ENCODE data around the gene COL19A1. TPM values are rescaled to one million over a fixed set of nuclear protein-coding genes. Genes with fewer than 3 reads are reported as not detected.

Gene COL19A1
- total RNA-seq, 2 experiments from 2014 or later = not detected

DNA sequence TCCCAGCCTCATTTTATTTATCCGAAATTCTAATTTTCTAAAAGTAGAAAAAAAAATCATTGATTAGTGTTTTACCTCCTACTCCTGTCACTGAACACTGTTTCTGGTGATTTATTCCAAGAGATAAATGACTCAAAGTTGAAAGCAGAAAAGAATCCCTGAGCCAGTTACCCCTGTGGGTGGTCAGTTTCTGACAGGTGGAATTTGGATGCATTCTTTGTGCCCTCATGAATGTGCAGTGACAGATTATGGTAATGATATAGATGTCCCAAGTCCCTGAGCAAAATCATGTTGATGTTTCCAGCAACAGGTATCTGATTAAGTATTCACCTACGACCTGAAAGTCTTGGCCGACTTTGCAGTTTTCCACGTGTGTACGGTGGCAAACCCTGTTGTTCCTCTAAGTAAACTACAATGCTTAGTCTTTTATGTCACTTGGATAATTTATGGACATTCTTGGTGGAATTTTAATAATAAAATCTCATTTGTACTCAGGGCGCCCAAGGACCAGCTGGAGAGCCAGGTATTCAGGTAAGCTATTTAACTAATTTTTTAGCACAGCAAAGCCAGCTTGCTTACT is 282.9 kb downstream of the COL19A1 start:
- H3K4me1 Mint-ChIP-seq (ENCODE audit: low read depth) = no peaks in the 10 kb centered on the region
- no peak for ATAC-seq
- no peaks in the 10 kb centered on the region for H3K9me3 Mint-ChIP-seq (ENCODE audit: insufficient read depth)
- no peak overlapping the region for H3K27ac Mint-ChIP-seq
- no peaks in the 10 kb centered on the region for H3K27me3 Mint-ChIP-seq (ENCODE audit: low read depth)
- no peak overlapping the region for H3K4me3 Mint-ChIP-seq
- H3K36me3 Mint-ChIP-seq (ENCODE audit: low read depth) = no peaks in the 10 kb centered on the region
- ChIA-PET CTCF (no interaction called here), POLR2A (interaction anchor here (0.6 kb wide), 1 partner anchor 1370 kb away, joined by 3 read pairs; no protein-coding TSS in a partner anchor)
- DNase-seq = no peak

DNA sequence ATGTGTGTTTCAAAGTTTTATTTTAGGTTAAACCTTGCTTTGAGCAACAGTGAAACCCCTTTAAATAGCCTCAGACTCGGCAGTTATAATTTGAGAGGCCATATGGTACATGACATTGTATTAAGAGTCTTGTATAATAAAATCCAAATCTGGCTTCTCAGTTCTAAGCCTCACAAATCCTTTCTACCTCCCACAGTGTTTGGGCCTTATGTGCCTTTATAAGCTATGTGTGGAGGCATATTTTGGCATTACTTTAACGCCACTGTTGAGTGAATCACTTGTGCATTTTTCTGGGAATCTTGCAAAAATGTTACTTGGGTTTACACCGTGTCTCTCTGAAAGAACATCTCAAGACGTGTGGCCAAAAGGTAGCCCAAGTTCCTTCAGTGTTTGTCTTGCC is 284.2 kb downstream of the COL19A1 start:
- Mint-ChIP-seq H3K4me1 (ENCODE audit: low read depth) (no peaks in the 10 kb centered on the region), H3K27me3 (ENCODE audit: low read depth) (no peaks in the 10 kb centered on the region), H3K27ac (no peak overlapping the region), H3K4me3 (no peak overlapping the region), H3K9me3 (ENCODE audit: insufficient read depth) (no peaks in the 10 kb centered on the region), H3K36me3 (ENCODE audit: low read depth) (no peaks in the 10 kb centered on the region)
- ATAC-seq (no peak), DNase-seq (no peak)
- CTCF ChIA-PET = no interaction called here
- POLR2A ChIA-PET = no interaction called here

DNA sequence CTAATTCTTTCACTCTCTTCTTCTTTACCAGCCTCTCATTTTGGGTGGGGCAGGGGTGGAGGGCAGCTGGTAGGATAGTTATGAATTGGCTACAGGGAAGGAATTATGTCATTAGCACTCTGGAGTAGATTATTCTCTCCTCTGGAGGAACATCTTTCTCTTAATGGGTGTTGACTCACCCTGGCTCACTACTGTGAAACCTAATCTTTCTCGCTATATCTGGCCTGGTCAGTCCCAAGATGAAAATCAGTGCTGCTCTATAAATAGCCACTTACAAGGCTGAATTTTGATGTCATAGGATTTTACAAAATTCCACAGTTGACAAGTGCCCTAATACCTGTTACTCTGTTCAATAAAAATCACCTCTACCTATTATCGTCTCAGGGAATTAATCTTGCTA is 285.3 kb downstream of the COL19A1 start:
- CTCF ChIA-PET = no interaction called here
- H3K36me3 Mint-ChIP-seq (ENCODE audit: low read depth) = no peaks in the 10 kb centered on the region
- no peaks in the 10 kb centered on the region for H3K9me3 Mint-ChIP-seq (ENCODE audit: insufficient read depth)
- no peaks in the 10 kb centered on the region for H3K4me1 Mint-ChIP-seq (ENCODE audit: low read depth)
- ATAC-seq = no peak
- no peaks in the 10 kb centered on the region for H3K27me3 Mint-ChIP-seq (ENCODE audit: low read depth)
- H3K27ac Mint-ChIP-seq = no peak overlapping the region
- POLR2A ChIA-PET = no interaction called here
- H3K4me3 Mint-ChIP-seq = no peak overlapping the region
- DNase-seq = no peak

DNA sequence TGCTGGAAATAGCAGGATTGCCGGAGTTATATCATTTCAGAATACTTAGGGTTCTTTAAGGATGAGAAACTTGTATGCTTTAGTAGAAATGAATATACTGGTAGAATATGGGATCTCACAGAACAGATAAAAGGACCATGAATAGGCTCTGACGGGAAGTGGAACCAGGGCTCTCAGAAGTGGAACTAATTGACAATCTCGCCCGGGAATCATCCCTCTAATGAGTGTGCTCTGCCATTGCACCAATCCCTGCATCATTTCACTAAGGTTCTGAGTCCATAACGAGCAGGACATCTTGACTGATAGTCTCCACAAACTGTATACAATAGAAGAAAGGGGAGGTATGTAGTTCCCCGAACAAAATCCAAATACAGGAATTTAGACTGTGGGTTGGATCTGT is 286.4 kb downstream of the COL19A1 start:
- no peak for ATAC-seq
- H3K4me1 Mint-ChIP-seq (ENCODE audit: low read depth) = no peaks in the 10 kb centered on the region
- no peak overlapping the region for H3K27ac Mint-ChIP-seq
- DNase-seq = no peak
- ChIA-PET CTCF (no interaction called here), POLR2A (no interaction called here)
- H3K9me3 Mint-ChIP-seq (ENCODE audit: insufficient read depth) = no peaks in the 10 kb centered on the region
- no peak overlapping the region for H3K4me3 Mint-ChIP-seq
- no peaks in the 10 kb centered on the region for H3K27me3 Mint-ChIP-seq (ENCODE audit: low read depth)
- no peaks in the 10 kb centered on the region for H3K36me3 Mint-ChIP-seq (ENCODE audit: low read depth)

DNA sequence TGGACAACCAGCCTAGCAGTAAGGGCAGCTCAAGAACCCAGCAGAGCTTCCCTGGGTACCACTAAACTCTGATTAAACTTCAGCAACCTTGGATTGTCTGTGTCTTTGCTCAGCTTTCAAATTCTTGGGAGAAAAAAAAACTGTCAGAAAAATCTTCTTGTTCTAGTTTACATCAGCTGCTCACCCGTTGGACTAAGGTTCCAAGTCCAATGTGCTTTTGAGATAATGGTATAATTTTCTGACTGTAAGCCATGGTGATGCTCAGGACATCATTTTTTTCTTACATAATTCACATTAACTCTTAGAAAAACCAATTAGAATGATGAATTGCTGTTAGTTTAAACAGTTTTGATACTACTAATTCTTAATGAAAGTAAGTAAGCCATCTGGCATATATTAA is 290.7 kb downstream of the COL19A1 start:
- no peak overlapping the region for H3K27ac Mint-ChIP-seq
- H3K4me1 Mint-ChIP-seq (ENCODE audit: low read depth) = no peaks in the 10 kb centered on the region

DNA sequence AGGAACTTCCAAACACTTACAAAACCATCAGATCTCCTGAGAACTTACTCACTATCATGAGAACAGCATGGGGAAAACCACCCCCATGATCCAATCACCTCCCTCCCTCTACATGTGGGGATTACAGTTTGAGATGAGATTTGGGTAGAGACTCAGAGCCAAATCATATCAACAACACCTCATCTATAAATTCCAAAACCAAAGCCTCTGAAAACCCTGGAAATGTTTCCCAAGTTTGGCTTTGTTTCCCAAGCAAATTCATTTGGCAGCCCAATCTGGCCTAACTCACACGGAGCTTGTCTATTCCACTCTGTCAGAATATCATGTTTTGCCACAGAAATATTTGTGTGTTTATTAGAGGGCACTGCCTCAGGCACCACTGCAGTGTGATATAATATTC is 293.9 kb downstream of the COL19A1 start:
- no peak for ATAC-seq
- H3K27me3 Mint-ChIP-seq (ENCODE audit: low read depth) = peaks cover 4% of the 10 kb centered on the region

More for the DNA sequence above, 290.7 kb downstream of the COL19A1 start:
- no peak for ATAC-seq
- H3K36me3 Mint-ChIP-seq (ENCODE audit: low read depth) = no peaks in the 10 kb centered on the region
- H3K9me3 Mint-ChIP-seq (ENCODE audit: insufficient read depth) = no peaks in the 10 kb centered on the region
- no peak overlapping the region for H3K4me3 Mint-ChIP-seq
- no peak for DNase-seq
- H3K27me3 Mint-ChIP-seq (ENCODE audit: low read depth) = no peaks in the 10 kb centered on the region
- POLR2A ChIA-PET = no interaction called here
- CTCF ChIA-PET = no interaction called here

DNA sequence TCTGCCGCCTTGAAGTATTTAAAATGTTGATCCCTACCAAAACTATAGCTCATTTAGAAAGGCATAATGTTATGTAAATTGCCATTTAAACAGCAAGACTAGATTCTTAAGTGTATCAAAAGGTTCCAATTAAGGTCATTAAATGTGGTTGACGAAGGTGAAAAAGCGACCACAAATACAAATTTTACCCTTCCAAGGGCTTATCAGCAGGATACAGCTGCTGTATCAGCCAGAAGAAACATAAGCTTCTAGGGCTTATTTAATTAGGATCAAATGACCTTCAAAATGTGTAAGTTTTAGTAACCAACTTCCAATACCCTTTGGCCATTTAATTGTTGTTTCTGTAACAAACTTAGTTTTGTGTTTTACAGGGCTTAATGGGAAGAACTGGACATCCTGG is 296.6 kb downstream of the COL19A1 start:
- peaks cover 16% of the 10 kb centered on the region for H3K27me3 Mint-ChIP-seq (ENCODE audit: low read depth)
- DNase-seq = no peak
- H3K36me3 Mint-ChIP-seq (ENCODE audit: low read depth) = no peaks in the 10 kb centered on the region
- ChIA-PET POLR2A (no interaction called here), CTCF (no interaction called here)
- no peaks in the 10 kb centered on the region for H3K4me1 Mint-ChIP-seq (ENCODE audit: low read depth)
- no peak for ATAC-seq
- H3K4me3 Mint-ChIP-seq = no peak overlapping the region
- H3K9me3 Mint-ChIP-seq (ENCODE audit: insufficient read depth) = no peaks in the 10 kb centered on the region
- H3K27ac Mint-ChIP-seq = no peak overlapping the region

More for the DNA sequence above, 293.9 kb downstream of the COL19A1 start:
- no peaks in the 10 kb centered on the region for H3K9me3 Mint-ChIP-seq (ENCODE audit: insufficient read depth)
- no peaks in the 10 kb centered on the region for H3K36me3 Mint-ChIP-seq (ENCODE audit: low read depth)
- H3K27ac Mint-ChIP-seq = no peak overlapping the region
- no peak for DNase-seq
- H3K4me1 Mint-ChIP-seq (ENCODE audit: low read depth) = no peaks in the 10 kb centered on the region
- H3K4me3 Mint-ChIP-seq = no peak overlapping the region
- POLR2A ChIA-PET = no interaction called here
- CTCF ChIA-PET = no interaction called here

DNA sequence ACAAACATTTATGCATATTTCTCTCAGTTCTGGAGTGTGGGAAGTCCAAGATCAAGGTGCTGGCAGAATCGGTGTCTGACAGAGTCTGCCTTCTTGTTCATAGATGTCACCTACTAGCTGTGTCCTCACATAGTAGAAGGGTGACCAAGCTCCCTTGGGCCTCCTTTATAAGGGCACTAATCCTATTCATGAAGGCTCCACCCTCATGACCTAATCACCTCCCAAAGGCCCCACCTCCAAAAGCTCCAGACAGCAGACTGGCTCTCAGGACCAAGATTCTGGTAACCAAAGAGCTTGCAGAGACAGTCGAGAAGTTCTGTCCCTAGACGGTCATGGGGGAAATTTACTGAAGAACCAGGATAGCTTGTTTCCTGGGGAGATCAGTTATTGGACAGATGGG is 297.4 kb downstream of the COL19A1 start:
- Mint-ChIP-seq H3K36me3 (ENCODE audit: low read depth) (no peaks in the 10 kb centered on the region), H3K27me3 (ENCODE audit: low read depth) (peaks cover 16% of the 10 kb centered on the region), H3K9me3 (ENCODE audit: insufficient read depth) (no peaks in the 10 kb centered on the region), H3K4me1 (ENCODE audit: low read depth) (no peaks in the 10 kb centered on the region), H3K27ac (no peak overlapping the region), H3K4me3 (no peak overlapping the region)
- ATAC-seq = no peak
- ChIA-PET CTCF (no interaction called here), POLR2A (no interaction called here)
- no peak for DNase-seq

DNA sequence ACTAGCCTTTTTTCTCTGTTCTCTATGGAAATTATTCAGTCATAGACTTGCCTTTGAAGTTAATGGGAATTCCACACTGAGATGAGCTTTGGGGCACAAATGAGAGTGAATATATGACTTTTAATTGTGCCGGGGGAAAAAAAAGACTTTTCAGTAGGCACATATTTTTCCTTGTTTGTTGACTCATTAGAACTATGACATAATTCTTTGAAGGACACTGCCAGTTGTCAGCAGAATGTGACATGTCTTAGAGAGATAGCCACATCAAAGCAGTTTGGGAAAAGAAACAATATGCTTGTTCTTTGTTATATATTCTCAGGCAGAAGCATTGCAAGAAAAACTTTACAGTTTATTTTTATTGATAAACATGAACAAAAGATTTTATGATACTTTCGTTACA is 298.2 kb downstream of the COL19A1 start:
- Mint-ChIP-seq H3K4me3 (no peak overlapping the region), H3K9me3 (ENCODE audit: insufficient read depth) (no peaks in the 10 kb centered on the region), H3K27ac (no peak overlapping the region), H3K4me1 (ENCODE audit: low read depth) (no peaks in the 10 kb centered on the region), H3K36me3 (ENCODE audit: low read depth) (no peaks in the 10 kb centered on the region), H3K27me3 (ENCODE audit: low read depth) (peaks cover 16% of the 10 kb centered on the region)
- ATAC-seq (no peak), DNase-seq (no peak)
- POLR2A ChIA-PET = no interaction called here
- CTCF ChIA-PET = interaction anchor here (1.1 kb wide), 1 partner anchor 431 kb away, joined by 3 read pairs; no protein-coding TSS in a partner anchor

DNA sequence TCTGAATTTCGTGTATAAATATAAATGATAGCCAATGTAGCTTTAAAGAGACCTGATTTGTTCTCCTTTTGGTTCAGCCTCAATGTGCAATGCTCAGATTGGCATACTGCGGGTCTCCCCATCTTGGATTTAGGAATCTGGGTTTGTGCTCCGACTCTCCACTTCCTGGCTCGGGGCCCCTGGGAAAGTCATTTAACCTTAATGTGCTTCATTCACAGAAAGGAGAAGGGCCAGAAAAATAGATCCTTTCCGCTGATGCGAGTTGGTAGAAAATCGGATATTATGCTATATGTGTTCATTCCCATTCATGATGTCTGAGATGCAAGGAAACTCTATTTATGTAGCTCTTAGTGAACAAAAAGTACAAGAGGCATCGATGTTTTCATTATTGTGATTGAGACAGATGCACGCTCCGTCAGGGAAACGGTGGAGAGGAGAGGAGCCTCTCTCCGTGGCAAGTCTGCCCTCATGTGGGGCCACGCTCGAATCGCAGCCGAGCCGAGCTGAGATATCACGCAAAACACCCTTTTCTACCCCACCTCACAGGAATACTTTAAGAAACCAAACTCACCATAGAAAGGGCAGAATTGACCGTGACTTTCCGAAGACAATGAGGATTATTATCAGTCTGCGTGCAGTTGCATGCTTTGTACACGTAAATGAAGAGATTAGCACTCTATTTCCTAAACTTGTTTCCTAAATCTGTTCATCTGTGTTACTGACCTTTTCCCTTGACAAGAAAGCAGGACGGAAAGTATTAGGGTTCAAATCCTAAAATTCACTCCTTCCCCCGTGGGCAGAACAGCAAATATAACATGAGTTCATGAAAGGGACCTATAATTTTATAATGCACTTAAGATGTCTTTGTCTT is 300.0 kb downstream of the COL19A1 start:
- CTCF ChIA-PET = interaction anchor here (0.7 kb wide), 1 partner anchor 10 kb away, joined by 3 read pairs; no protein-coding TSS in a partner anchor
- Mint-ChIP-seq H3K4me1 (ENCODE audit: low read depth) (no peaks in the 10 kb centered on the region), H3K9me3 (ENCODE audit: insufficient read depth) (no peaks in the 10 kb centered on the region), H3K4me3 (no peak overlapping the region), H3K27me3 (ENCODE audit: low read depth) (peaks cover 21% of the 10 kb centered on the region), H3K36me3 (ENCODE audit: low read depth) (no peaks in the 10 kb centered on the region), H3K27ac (no peak overlapping the region)
- DNase-seq (peak; percentile 43), ATAC-seq (peak; percentile 70)
- POLR2A ChIA-PET = no interaction called here

DNA sequence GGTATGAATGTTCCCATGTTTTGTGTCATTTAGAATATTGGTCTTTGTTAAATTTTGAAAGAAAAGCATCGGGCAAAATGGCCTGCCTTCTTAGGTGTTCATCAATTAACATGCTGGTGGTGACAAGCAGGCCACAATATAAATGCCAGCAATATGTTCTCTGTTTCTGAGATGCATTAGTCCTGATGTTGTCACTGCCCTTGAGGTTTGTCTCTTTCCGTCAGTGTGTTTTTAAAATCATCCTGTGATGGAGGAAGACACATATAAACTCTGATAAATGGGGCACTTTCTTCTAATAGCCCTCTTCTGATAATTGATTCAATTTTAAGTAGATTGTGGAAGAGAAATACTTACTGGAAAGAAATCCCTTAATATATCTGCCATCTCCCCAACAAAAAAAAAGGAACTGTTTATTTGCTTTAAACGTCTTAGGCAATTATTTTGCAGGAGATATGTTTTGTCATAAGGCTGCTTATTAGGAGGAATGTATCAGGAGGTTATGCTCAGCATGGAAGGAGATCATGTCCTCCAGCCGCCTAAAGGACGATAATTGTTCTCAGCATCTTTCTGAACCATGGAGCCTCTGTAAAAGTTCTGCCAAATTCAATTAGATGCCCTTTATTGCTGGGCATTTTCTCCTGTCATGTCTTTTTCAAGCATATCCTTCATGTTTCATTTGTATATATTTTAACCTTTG is 302.5 kb downstream of the COL19A1 start:
- ATAC-seq (no peak), DNase-seq (no peak)
- ChIA-PET POLR2A (no interaction called here), CTCF (no interaction called here)
- Mint-ChIP-seq H3K36me3 (ENCODE audit: low read depth) (no peaks in the 10 kb centered on the region), H3K27me3 (ENCODE audit: low read depth) (peaks cover 27% of the 10 kb centered on the region), H3K9me3 (ENCODE audit: insufficient read depth) (no peaks in the 10 kb centered on the region), H3K27ac (no peak overlapping the region), H3K4me1 (ENCODE audit: low read depth) (no peaks in the 10 kb centered on the region), H3K4me3 (no peak overlapping the region)

DNA sequence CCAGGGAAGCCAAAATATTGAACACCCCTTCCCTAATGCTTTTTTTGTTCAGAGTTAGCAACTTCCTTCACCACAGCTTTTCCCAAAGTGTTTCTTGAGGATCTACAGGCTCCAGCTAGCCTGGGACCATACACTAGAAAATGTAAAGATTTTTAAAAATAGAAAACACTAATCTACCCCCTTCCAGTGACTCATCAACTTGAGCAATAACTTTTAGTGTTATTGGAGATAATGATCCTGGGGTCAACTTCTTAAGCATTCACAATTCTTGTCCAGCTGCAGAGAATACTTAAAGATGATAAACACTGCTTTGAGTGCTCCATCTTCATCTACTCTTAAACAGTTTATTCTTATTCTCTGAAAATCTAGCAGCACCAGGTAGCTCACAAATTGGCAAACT is 304.9 kb downstream of the COL19A1 start:
- H3K27ac Mint-ChIP-seq = no peak overlapping the region

More for the DNA sequence above, 304.9 kb downstream of the COL19A1 start:
- H3K36me3 Mint-ChIP-seq (ENCODE audit: low read depth) = no peaks in the 10 kb centered on the region
- H3K4me3 Mint-ChIP-seq = no peak overlapping the region
- ChIA-PET POLR2A (no interaction called here), CTCF (no interaction called here)
- H3K27me3 Mint-ChIP-seq (ENCODE audit: low read depth) = peaks cover 20% of the 10 kb centered on the region
- DNase-seq (no peak), ATAC-seq (no peak)
- H3K9me3 Mint-ChIP-seq (ENCODE audit: insufficient read depth) = no peaks in the 10 kb centered on the region
- H3K4me1 Mint-ChIP-seq (ENCODE audit: low read depth) = no peaks in the 10 kb centered on the region
